HCT116 (cell line): ENCODE measurements around the gene ELAVL3. TPM values are rescaled to one million over a fixed set of nuclear protein-coding genes. Genes with fewer than 3 reads are reported as not detected.

Experiments
- ATAC-seq: fragments of 200-7000 bp; cut with Tn5 transposase; 2 replicates; pipeline ENCODE4 v1.9.1; 2020; ENCODE audit warnings: mild to moderate bottlenecking, moderate library complexity
- BruUV-seq: library from RNA; stranded (reverse); fragments of 400-500 nt; replicated peaks from 2 replicates; lab custom pipeline; 2021; lab: Mats Ljungman, UMichigan
- CTCF ChIA-PET: fragments of 300-600 bp; sonication (Branson Sonifier 250); formaldehyde crosslinking; loops from one replicate; lab custom pipeline; 2021; ENCODE audit warnings: antibody characterized with exemption; lab: Charles Lee
- POLR2A ChIA-PET: fragments of 300-600, 350-600 bp; sonication (Branson Sonifier 250); formaldehyde crosslinking; loops from one replicate; lab custom pipeline; 2021; ENCODE audit warnings: antibody characterized with exemption; lab: Charles Lee
- RAD21 ChIA-PET, 2 experiments: fragments of 300-600 bp; sonication (Branson Sonifier 250); formaldehyde crosslinking; loops; one replicate each; lab custom pipeline; 2023; ENCODE audit warnings: low total read pairs in 2 of 2; ENCODE audit not compliant: uncharacterized antibody in 2 of 2, unreplicated experiment in 2 of 2, low non-redundant PET in 1 of 2; lab: Charles Lee
- DNase-seq: peaks from one replicate; pipeline ENCODE4 v3.0.0-alpha.2; 2010; ENCODE audit warnings: low read depth, low spot score
- H2AFZ ChIP-seq: fragments of 200-600 bp; shearing (Covaris generic), sonication (generic); 2 replicates; pipeline ENCODE4 v1.6.1; 2017; ENCODE audit warnings: low read depth, mixed run types, mixed read lengths, antibody characterized with exemption, low read length; ENCODE audit not compliant: poor library complexity, severe bottlenecking
- H3K27ac ChIP-seq: 2 replicates; pipeline ENCODE4 v1.5.1; 2012; ENCODE audit warnings: low read depth, low read length
- H3K27me3 ChIP-seq: fragments of 200-600 bp; sonication (generic); 2 replicates; pipeline ENCODE4 v1.6.1; 2016; ENCODE audit warnings: mixed run types, low read length, mixed read lengths; ENCODE audit not compliant: insufficient read depth
- H3K36me3 ChIP-seq, 2 experiments: fragments of 200-500 bp in 1 of 2; fragments of 200-600 bp in 1 of 2; sonication (Bioruptor generic) in 1 of 2; sonication (generic) in 1 of 2; 2 replicates each; pipeline versions ENCODE4 v1.5.1 to v1.6.1; 2014 to 2016; ENCODE audit warnings: low read length in 2 of 2, inconsistent platforms in 1 of 2, mixed read lengths in 1 of 2, mixed run types in 1 of 2; ENCODE audit not compliant: insufficient read depth in 2 of 2, control insufficient read depth in 1 of 2
- H3K4me1 ChIP-seq, 2 experiments: fragments of 200-600 bp in 1 of 2; sonication (generic) in 1 of 2; 2 replicates each; pipeline versions ENCODE4 v1.5.1 to v1.6.1; 2012 to 2017; ENCODE audit warnings: low read length in 2 of 2, inconsistent platforms in 1 of 2, mild to moderate bottlenecking in 1 of 2, mixed read lengths in 1 of 2, mixed run types in 1 of 2, moderate library complexity in 1 of 2; ENCODE audit not compliant: insufficient read depth in 2 of 2, control insufficient read depth in 1 of 2
- H3K4me2 ChIP-seq: fragments of 200-600 bp; sonication (generic); 2 replicates; pipeline ENCODE4 v1.6.1; 2017; ENCODE audit warnings: mixed run types, low read length, mixed read lengths
- H3K4me3 ChIP-seq, 2 experiments: fragments of 200-600 bp in 1 of 2; sonication (generic) in 1 of 2; replicated peaks in 1 of 2; 2 replicates each; pipeline ENCODE4 v1.5.1; 2011 to 2016; ENCODE audit warnings: low read length in 2 of 2, control low read depth in 1 of 2, low read depth in 1 of 2, mild to moderate bottlenecking in 1 of 2, mixed read lengths in 1 of 2, mixed run types in 1 of 2
- H3K79me2 ChIP-seq: fragments of 200-600 bp; sonication (generic); 2 replicates; pipeline ENCODE4 v1.6.1; 2017; ENCODE audit warnings: mild to moderate bottlenecking, mixed run types, low read length, moderate library complexity, mixed read lengths; ENCODE audit not compliant: insufficient read depth
- H3K9ac ChIP-seq: fragments of 200-600 bp; sonication (generic); 2 replicates; pipeline ENCODE4 v1.6.1; 2016; ENCODE audit warnings: low read length, mixed read lengths
- H3K9me2 ChIP-seq: fragments of 200-600 bp; sonication (generic), shearing (Covaris generic); 2 replicates; pipeline ENCODE4 v1.6.1; 2017; ENCODE audit warnings: mixed run types, mild to moderate bottlenecking, moderate library complexity; ENCODE audit not compliant: insufficient read depth
- H3K9me3 ChIP-seq, 2 experiments: fragments of 200-500 bp in 1 of 2; fragments of 200-600 bp in 1 of 2; sonication (Bioruptor generic) in 1 of 2; sonication (generic) in 1 of 2; 2 replicates each; pipeline ENCODE4 v1.6.1; 2014 to 2017; ENCODE audit warnings: low read length in 2 of 2, mixed read lengths in 2 of 2, inconsistent platforms in 1 of 2, low read depth in 1 of 2, mild to moderate bottlenecking in 1 of 2, mixed run types in 1 of 2, moderate library complexity in 1 of 2; ENCODE audit not compliant: control insufficient read depth in 1 of 2, insufficient read depth in 1 of 2
- H4K20me1 ChIP-seq: fragments of 200-600 bp; sonication (generic), shearing (Covaris generic); 2 replicates; pipeline ENCODE4 v1.6.1; 2017; ENCODE audit warnings: mixed run types, mild to moderate bottlenecking, moderate library complexity; ENCODE audit not compliant: insufficient read depth
- EZH2 ChIP-seq: fragments of 200-600 bp; sonication (generic); IDR thresholded peaks from 2 replicates; pipeline ENCODE4 v1.6.1; 2017; ENCODE audit warnings: antibody characterized with exemption, mixed run types
- MAX ChIP-seq: IDR thresholded peaks from 2 replicates; pipeline ENCODE4 v1.6.1; 2012
- SP1 ChIP-seq: IDR thresholded peaks from 2 replicates; pipeline ENCODE4 v1.6.1; 2012; ENCODE audit warnings: low read depth
- TCF7L2 ChIP-seq: IDR thresholded peaks from 2 replicates; pipeline ENCODE4 v1.7.0; 2011; ENCODE audit warnings: borderline replicate concordance, inconsistent platforms; ENCODE audit not compliant: insufficient read depth, insufficient read length; ENCODE audit errors: extremely low read depth
- ZBTB33 ChIP-seq: IDR thresholded peaks from 2 replicates; pipeline ENCODE4 v1.6.1; 2011; ENCODE audit warnings: mild to moderate bottlenecking, low read length, moderate library complexity; ENCODE audit not compliant: insufficient replicate concordance; ENCODE audit errors: extremely low read depth
- ZFX ChIP-seq: fragments of 450-650 bp; IDR thresholded peaks from 2 replicates; pipeline ENCODE4 v1.6.1; 2017
- intact Hi-C: fragments of 100-400 bp; cut with micrococcal nuclease; formaldehyde crosslinking; loops from 2 replicates; pipeline ENCODE4 v1.10.0; 2022
- total RNA-seq: library from RNA; stranded (reverse); gene quantifications from one replicate; pipeline ENCODE4 v1.2.1, GENCODE V29; 2021; ENCODE audit not compliant: unreplicated experiment
- TF ChIP-seq, protein P1 (sequence below): IDR thresholded peaks from 2 replicates; pipeline ENCODE4 v1.6.1; 2012
- TF ChIP-seq, protein P2 (sequence below): IDR thresholded peaks from 2 replicates; pipeline ENCODE4 v1.6.1; 2012; ENCODE audit warnings: low read depth
- TF ChIP-seq, protein P3 (sequence below), 3 experiments: fragments of 200-600 bp in 1 of 3; sonication (generic) in 1 of 3; IDR thresholded peaks in 2 of 3; conservative IDR thresholded peaks in 1 of 3; 2 replicates each; pipeline ENCODE4 v1.5.1; 2012 to 2017; ENCODE audit warnings: low read depth in 2 of 3, low read length in 2 of 3, antibody characterized with exemption in 1 of 3, borderline replicate concordance in 1 of 3, control low read depth in 1 of 3, mild to moderate bottlenecking in 1 of 3, mixed read lengths in 1 of 3, mixed run types in 1 of 3, moderate library complexity in 1 of 3; ENCODE audit not compliant: insufficient read depth in 1 of 3

The ELAVL3 gene
- total RNA-seq, 1 experiment from 2014 or later, result 0.05 TPM

DNA sequence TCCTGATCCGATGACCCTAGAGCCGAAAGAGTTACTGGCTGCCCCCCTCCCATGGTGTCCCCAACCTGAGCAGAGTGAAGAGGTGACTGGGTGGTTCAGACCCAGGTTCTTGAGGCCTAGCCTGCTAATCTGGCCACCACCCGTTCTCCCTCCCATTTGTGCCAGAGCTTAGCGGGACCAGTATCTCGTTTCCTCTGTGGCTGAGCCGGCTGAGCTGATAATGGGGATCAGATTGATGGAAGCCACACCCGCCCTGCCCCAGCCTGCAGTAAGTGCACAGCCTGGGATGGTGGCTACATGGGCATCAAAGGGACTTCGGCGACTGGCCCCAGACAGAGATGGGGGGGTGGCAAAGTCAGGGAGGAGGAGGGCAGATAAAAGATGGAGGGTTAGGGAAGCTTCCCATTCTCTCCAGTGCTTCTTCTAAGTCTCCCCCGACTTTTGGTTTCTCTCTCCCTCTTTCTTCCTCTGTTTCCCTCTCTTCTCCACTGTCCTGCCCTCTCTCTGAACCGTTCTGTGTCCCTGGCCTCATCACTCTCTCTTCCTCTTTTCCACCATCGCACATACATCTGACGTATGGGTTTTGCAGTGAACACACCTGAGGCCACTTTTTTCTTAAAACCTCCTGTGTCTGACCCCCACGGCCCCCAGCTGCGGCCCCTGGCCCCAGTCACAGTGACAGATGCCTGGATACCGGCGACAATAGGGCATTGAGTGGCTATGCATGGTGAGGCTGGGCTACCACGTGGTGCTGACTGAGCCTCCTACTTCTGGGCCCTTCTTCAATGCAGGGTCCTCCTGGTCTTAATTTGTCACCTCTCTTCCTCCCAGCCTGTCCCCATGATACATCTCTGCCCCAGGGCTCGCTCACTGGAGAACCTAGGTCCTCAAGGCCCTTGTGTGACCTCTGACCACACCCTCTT lies 2.4 kb downstream of the ELAVL3 start:
- Histone ChIP-seq H3K4me1 (peaks cover 0 to 12% of the 10 kb centered on the region in 2 experiments; a peak in 2 of 4 replicates), H3K79me2 (no peaks in the 10 kb centered on the region), H3K4me3 (no peak overlapping the region), H3K27me3 (no peaks in the 10 kb centered on the region), H3K36me3 (no peaks in the 10 kb centered on the region), H4K20me1 (no peaks in the 10 kb centered on the region), H3K9me3 (no peaks in the 10 kb centered on the region), H3K27ac (no peak overlapping the region), H3K4me2 (no peak overlapping the region), H3K9me2 (no peaks in the 10 kb centered on the region), H3K9ac (no peak overlapping the region), H2AFZ (no peak overlapping the region)
- TF ChIP-seq MAX (no peak), SP1 (no peak), ZFX (no peak), EZH2 (no peak), ZBTB33 (no peak)
- ChIA-PET CTCF (no interaction called here), RAD21 (no interaction called here), POLR2A (no interaction called here)
- DNase-seq, result no peak
- no TSS peak for BruUV-seq
- ATAC-seq, result no peak
- intact Hi-C loops, result no loop called here

DNA sequence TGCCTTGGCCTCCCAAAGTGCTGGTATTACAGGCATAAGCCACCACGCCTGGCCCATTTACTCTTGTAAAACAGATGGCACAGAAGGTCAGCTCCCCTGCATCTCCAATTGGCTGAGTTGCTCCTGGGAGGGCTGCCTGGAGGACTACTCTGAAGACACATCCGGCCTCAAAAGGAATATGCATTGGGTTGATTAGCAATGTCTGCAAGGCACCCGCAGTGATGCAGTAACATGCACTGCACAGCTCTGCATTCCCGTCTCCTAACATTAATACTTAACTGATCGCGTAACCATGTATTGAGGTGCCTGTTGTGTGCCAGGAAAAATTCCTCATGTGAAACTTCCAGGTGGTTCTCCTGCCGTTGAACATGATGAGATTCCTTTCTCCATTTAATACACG lies 5.0 kb downstream of the ELAVL3 start:
- POLR2A ChIA-PET, result no interaction called here
- no peak for ATAC-seq
- TF ChIP-seq TCF7L2, result no peak
- TF ChIP-seq, protein P1, sequence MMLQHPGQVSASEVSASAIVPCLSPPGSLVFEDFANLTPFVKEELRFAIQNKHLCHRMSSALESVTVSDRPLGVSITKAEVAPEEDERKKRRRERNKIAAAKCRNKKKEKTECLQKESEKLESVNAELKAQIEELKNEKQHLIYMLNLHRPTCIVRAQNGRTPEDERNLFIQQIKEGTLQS, result no peak
- TF ChIP-seq, protein P2, sequence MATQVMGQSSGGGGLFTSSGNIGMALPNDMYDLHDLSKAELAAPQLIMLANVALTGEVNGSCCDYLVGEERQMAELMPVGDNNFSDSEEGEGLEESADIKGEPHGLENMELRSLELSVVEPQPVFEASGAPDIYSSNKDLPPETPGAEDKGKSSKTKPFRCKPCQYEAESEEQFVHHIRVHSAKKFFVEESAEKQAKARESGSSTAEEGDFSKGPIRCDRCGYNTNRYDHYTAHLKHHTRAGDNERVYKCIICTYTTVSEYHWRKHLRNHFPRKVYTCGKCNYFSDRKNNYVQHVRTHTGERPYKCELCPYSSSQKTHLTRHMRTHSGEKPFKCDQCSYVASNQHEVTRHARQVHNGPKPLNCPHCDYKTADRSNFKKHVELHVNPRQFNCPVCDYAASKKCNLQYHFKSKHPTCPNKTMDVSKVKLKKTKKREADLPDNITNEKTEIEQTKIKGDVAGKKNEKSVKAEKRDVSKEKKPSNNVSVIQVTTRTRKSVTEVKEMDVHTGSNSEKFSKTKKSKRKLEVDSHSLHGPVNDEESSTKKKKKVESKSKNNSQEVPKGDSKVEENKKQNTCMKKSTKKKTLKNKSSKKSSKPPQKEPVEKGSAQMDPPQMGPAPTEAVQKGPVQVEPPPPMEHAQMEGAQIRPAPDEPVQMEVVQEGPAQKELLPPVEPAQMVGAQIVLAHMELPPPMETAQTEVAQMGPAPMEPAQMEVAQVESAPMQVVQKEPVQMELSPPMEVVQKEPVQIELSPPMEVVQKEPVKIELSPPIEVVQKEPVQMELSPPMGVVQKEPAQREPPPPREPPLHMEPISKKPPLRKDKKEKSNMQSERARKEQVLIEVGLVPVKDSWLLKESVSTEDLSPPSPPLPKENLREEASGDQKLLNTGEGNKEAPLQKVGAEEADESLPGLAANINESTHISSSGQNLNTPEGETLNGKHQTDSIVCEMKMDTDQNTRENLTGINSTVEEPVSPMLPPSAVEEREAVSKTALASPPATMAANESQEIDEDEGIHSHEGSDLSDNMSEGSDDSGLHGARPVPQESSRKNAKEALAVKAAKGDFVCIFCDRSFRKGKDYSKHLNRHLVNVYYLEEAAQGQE, result no peak
- TF ChIP-seq, protein P3, sequence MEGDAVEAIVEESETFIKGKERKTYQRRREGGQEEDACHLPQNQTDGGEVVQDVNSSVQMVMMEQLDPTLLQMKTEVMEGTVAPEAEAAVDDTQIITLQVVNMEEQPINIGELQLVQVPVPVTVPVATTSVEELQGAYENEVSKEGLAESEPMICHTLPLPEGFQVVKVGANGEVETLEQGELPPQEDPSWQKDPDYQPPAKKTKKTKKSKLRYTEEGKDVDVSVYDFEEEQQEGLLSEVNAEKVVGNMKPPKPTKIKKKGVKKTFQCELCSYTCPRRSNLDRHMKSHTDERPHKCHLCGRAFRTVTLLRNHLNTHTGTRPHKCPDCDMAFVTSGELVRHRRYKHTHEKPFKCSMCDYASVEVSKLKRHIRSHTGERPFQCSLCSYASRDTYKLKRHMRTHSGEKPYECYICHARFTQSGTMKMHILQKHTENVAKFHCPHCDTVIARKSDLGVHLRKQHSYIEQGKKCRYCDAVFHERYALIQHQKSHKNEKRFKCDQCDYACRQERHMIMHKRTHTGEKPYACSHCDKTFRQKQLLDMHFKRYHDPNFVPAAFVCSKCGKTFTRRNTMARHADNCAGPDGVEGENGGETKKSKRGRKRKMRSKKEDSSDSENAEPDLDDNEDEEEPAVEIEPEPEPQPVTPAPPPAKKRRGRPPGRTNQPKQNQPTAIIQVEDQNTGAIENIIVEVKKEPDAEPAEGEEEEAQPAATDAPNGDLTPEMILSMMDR (IDR thresholded peaks at IDR 0.05 in 2 of 3, conservative IDR thresholded peaks at IDR 0.05 in 1 of 3; ENCODE audit: borderline replicate concordance in 1 of 3, insufficient read depth in 1 of 3, low read depth in 2 of 3, low read length in 2 of 3), result no peak
- TF ChIP-seq ZFX, result no peak

More for the DNA sequence above, 5.0 kb downstream of the ELAVL3 start:
- Histone ChIP-seq H3K9ac (no peak overlapping the region), H3K4me2 (no peak overlapping the region), H3K27ac (no peak overlapping the region), H3K9me3 (no peaks in the 10 kb centered on the region), H3K4me3 (no peak overlapping the region), H4K20me1 (no peaks in the 10 kb centered on the region), H3K4me1 (peaks cover 0 to 9% of the 10 kb centered on the region in 2 experiments; a peak in 1 of 4 replicates), H3K9me2 (no peaks in the 10 kb centered on the region), H3K79me2 (no peaks in the 10 kb centered on the region), H2AFZ (no peak overlapping the region), H3K27me3 (no peaks in the 10 kb centered on the region), H3K36me3 (no peaks in the 10 kb centered on the region)
- DNase-seq, result no peak
- CTCF ChIA-PET, result interaction anchor here (1.0 kb wide), 1 partner anchor 95 kb away, joined by 3 read pairs; no protein-coding TSS in a partner anchor
- RAD21 ChIA-PET, result no interaction called here
- BruUV-seq, result no TSS peak
- intact Hi-C loops, result no loop called here
